HG03025 (cell line): Measurements from ENCODE around the gene FBXW5.

Source experiments
- ATAC-seq: cut with Tn5 transposase; IDR thresholded peaks from one replicate; pipeline ENCODE4 v1.9.1; 2021; ENCODE audit warnings: mild to moderate bottlenecking, moderate library complexity; ENCODE audit not compliant: unreplicated experiment, low FRiP score

Gene FBXW5

GRCh38 chr9:136963341-136963740 is 18.8 kb upstream of the FBXW5 start:
- ATAC-seq: no peak

- no peak for ATAC-seq
Observed at GRCh38 chr9:136962701-136963248, 18.2 kb upstream of the FBXW5 start.

- ATAC-seq: no peak
Observed at GRCh38 chr9:136962163-136962562, 17.6 kb upstream of the FBXW5 start.

GRCh38 chr9:136961279-136962065 is 16.9 kb upstream of the FBXW5 start:
- no peak for ATAC-seq

- no peak for ATAC-seq
Observed at GRCh38 chr9:136960938-136961275, 16.4 kb upstream of the FBXW5 start.

GRCh38 chr9:136960212-136960937 is 15.8 kb upstream of the FBXW5 start:
- no peak for ATAC-seq

GRCh38 chr9:136958898-136959850 is 14.6 kb upstream of the FBXW5 start:
- ATAC-seq: no peak

GRCh38 chr9:136958473-136958872 is 13.9 kb upstream of the FBXW5 start:
- ATAC-seq: no peak

- ATAC-seq: no peak
Observed at GRCh38 chr9:136957901-136958300, 13.4 kb upstream of the FBXW5 start.

- ATAC-seq: no peak
Observed at GRCh38 chr9:136957461-136957860, 12.9 kb upstream of the FBXW5 start.

GRCh38 chr9:136956604-136957003 is 12.1 kb upstream of the FBXW5 start:
- ATAC-seq: no peak

- no peak for ATAC-seq
Observed at GRCh38 chr9:136955943-136956335, 11.4 kb upstream of the FBXW5 start.

- no peak for ATAC-seq
Observed at GRCh38 chr9:136955202-136955942, 10.8 kb upstream of the FBXW5 start.

GRCh38 chr9:136954270-136955083 is 9.9 kb upstream of the FBXW5 start:
- ATAC-seq: no peak

- no peak for ATAC-seq
Observed at GRCh38 chr9:136953771-136954269, 9.3 kb upstream of the FBXW5 start.

GRCh38 chr9:136952876-136953770 is 8.6 kb upstream of the FBXW5 start:
- no peak for ATAC-seq

GRCh38 chr9:136952321-136952850 is 7.8 kb upstream of the FBXW5 start:
- ATAC-seq: no peak
